ENCODE measurements around the gene BTBD9.

- no peak for TF ChIP-seq CTCF (IDR thresholded peaks at IDR 0.05; ENCODE audit: poor library complexity)
- no peak for TF ChIP-seq EZH2phosphoT487 (IDR thresholded peaks at IDR 0.05; ENCODE audit: low read depth, severe bottlenecking, unreplicated experiment)
Observed at GRCh38 chr6:38339914-38340313, 299.8 kb downstream of the BTBD9 start.

All from hepatocyte (in vitro differentiated cells).